CD4-positive, alpha-beta memory T cell (primary cell): Measurements from ENCODE around the gene SNX3. TPM values are rescaled to one million over a fixed set of nuclear protein-coding genes. Genes with fewer than 3 reads are reported as not detected.
A peak's percentile ranks its signal among the peaks of the same experiment; 100 is the strongest.

ENCODE experiments used
- CTCF ChIA-PET: fragments of 350-600 bp; sonication (Branson Sonifier 250); formaldehyde crosslinking; loops from one replicate; lab custom pipeline; 2021; ENCODE audit warnings: inconsistent platforms; ENCODE audit not compliant: partially characterized antibody; lab: Charles Lee
- POLR2A ChIA-PET: fragments of 350-600 bp; sonication (Branson Sonifier 250); formaldehyde crosslinking; loops from one replicate; lab custom pipeline; 2021; ENCODE audit not compliant: partially characterized antibody; lab: Charles Lee
- DNase-seq, 5 donors: peaks; one replicate each; pipeline versions ENCODE4 v3.0.0 to v3.0.0-alpha.2; 2020 to 2022; ENCODE audit warnings: mixed read lengths in 1 of 5
- H3K27ac ChIP-seq: one replicate; pipeline ENCODE4 v1.7.0; 2013; ENCODE audit warnings: low read depth, low read length
- H3K27me3 ChIP-seq: 2 replicates; pipeline ENCODE4 v1.7.0; 2013; ENCODE audit warnings: mild to moderate bottlenecking, low read length, moderate library complexity; ENCODE audit not compliant: insufficient read depth
- H3K36me3 ChIP-seq: 2 replicates; pipeline ENCODE4 v1.7.0; 2013; ENCODE audit warnings: mild to moderate bottlenecking, low read length, moderate library complexity; ENCODE audit not compliant: insufficient read depth
- H3K4me1 ChIP-seq: 2 replicates; pipeline ENCODE4 v1.7.0; 2013; ENCODE audit warnings: mild to moderate bottlenecking, low read length, moderate library complexity; ENCODE audit not compliant: insufficient read depth
- H3K4me3 ChIP-seq, 2 donors: one replicate each; pipeline ENCODE4 v1.7.0; 2013; ENCODE audit warnings: low read length in 2 of 2, mild to moderate bottlenecking in 1 of 2
- H3K9me3 ChIP-seq, 2 donors: one replicate each; pipeline ENCODE4 v1.7.0; 2013; ENCODE audit warnings: low read length in 2 of 2, control low read depth in 1 of 2; ENCODE audit not compliant: control insufficient read depth in 1 of 2
- H3K27ac Mint-ChIP-seq, 7 donors: one replicate each; pipeline ENCODE4 v1.8.0; 2020 to 2021; ENCODE audit warnings: mixed read lengths in 7 of 7, mild to moderate bottlenecking in 6 of 7, inconsistent platforms in 3 of 7, moderate library complexity in 3 of 7
- H3K27me3 Mint-ChIP-seq, 2 donors: one replicate each; pipeline ENCODE4 v1.8.0; 2020 to 2021; ENCODE audit warnings: mixed read lengths in 2 of 2
- H3K36me3 Mint-ChIP-seq, 2 donors: one replicate each; pipeline ENCODE4 v1.8.0; 2020 to 2021; ENCODE audit warnings: mixed read lengths in 2 of 2, inconsistent platforms in 1 of 2, mild to moderate bottlenecking in 1 of 2
- H3K4me1 Mint-ChIP-seq, 4 donors: one replicate each; pipeline ENCODE4 v1.8.0; 2020 to 2021; ENCODE audit warnings: mixed read lengths in 4 of 4, mild to moderate bottlenecking in 1 of 4
- H3K4me3 Mint-ChIP-seq, 8 donors: one replicate each; pipeline ENCODE4 v1.8.0; 2020 to 2021; ENCODE audit warnings: mixed read lengths in 8 of 8, mild to moderate bottlenecking in 7 of 8, moderate library complexity in 6 of 8, inconsistent platforms in 3 of 8
- H3K9me3 Mint-ChIP-seq, 8 donors: one replicate each; pipeline ENCODE4 v1.8.0; 2020 to 2021; ENCODE audit warnings: mixed read lengths in 8 of 8, mild to moderate bottlenecking in 5 of 8, inconsistent platforms in 3 of 8, moderate library complexity in 1 of 8
- intact Hi-C: fragments of 100-400 bp; cut with micrococcal nuclease; formaldehyde crosslinking; loops from one replicate; pipeline ENCODE4 v1.15.1; 2023
- polyA plus RNA-seq, 2 donors: library from polyadenylated mRNA; unstranded; fragments of 300-500 nt; fragmentation: Illumina TruSeq; gene quantifications; one replicate each; pipeline ENCODE4 v1.2.3, GENCODE V29; 2021
- total RNA-seq, 2 experiments: library from RNA; stranded (reverse); gene quantifications; one replicate each; pipeline ENCODE4 v1.2.3, GENCODE V29; 2021

SNX3 gene
- total and polyA plus RNA-seq, 4 experiments from 2014 or later: 65.9 to 261 (median 127) TPM

- Histone ChIP-seq H3K4me3 (no peak overlapping the region), H3K36me3 (no peaks in the 10 kb centered on the region), H3K9me3 (no peaks in the 10 kb centered on the region), H3K27ac (no peak overlapping the region), H3K27me3 (no peaks in the 10 kb centered on the region), H3K4me1 (no peaks in the 10 kb centered on the region)
- no peaks in the 10 kb centered on the region for H3K9me3 Mint-ChIP-seq
- peaks cover 5% of the 10 kb centered on the region in 2 donors for H3K36me3 Mint-ChIP-seq
- H3K27me3 Mint-ChIP-seq: peaks cover 5 to 9% of the 10 kb centered on the region in 2 donors
- ChIA-PET POLR2A (no interaction called here), CTCF (no interaction called here)
- no peak overlapping the region for H3K4me3 Mint-ChIP-seq
- DNase-seq: no peak
- H3K27ac Mint-ChIP-seq: no peak overlapping the region
- intact Hi-C loops: no loop called here
- no peaks in the 10 kb centered on the region for H3K4me1 Mint-ChIP-seq
These were observed 61.9 kb downstream of the SNX3 start for GRCh38 chr6:108198761-108199498.

DNA sequence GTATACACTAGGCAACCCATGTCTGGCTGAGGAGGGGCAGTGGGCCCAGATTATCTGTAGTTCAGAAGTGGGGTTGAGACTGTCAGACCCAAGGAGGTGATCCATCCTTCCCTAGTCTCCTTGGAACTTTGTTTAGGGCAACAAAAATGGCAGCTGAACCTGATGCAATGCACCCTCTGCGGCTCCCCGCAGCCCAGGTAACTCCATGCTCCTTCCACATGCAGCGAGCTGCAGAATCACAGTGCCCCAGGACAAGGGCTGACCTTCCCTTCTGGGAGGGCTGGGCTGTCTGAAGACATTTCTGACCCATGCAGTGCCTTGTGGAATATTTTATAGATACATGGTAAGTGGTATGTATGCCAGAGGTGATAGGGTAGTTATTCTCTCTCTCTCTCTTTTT, 65.6 kb downstream of the SNX3 start:
- Histone ChIP-seq H3K9me3 (no peaks in the 10 kb centered on the region), H3K27me3 (no peaks in the 10 kb centered on the region), H3K36me3 (no peaks in the 10 kb centered on the region), H3K4me3 (no peak overlapping the region), H3K4me1 (no peaks in the 10 kb centered on the region), H3K27ac (no peak overlapping the region)
- H3K27ac Mint-ChIP-seq: no peak overlapping the region
- ChIA-PET POLR2A (no interaction called here), CTCF (no interaction called here)
- H3K9me3 Mint-ChIP-seq: no peaks in the 10 kb centered on the region
- H3K27me3 Mint-ChIP-seq: peaks cover 10 to 13% of the 10 kb centered on the region in 2 donors
- no peaks in the 10 kb centered on the region for H3K4me1 Mint-ChIP-seq
- H3K4me3 Mint-ChIP-seq: no peak overlapping the region
- intact Hi-C loops: no loop called here
- H3K36me3 Mint-ChIP-seq: peaks cover 3 to 4% of the 10 kb centered on the region in 2 donors
- no peak for DNase-seq

DNA sequence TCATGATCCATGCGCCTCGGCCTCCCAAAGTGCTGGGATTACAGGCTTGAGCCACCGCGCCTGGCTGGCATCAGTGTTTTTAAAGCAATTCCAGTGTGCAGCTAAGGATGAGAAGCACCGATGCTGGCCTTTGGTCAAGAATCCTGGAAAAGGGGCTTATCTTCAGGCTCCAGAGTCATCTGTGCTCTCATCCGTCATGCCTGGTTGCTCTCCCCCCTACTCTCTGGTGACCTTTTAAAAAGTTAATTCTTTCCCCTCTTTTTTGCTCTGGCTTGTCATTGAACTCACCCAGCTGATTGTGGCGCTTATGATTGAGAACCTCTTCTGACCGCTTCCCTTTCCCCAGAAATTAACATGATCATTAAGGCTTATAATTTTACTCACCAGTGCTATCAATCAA, 66.3 kb downstream of the SNX3 start:
- no peak for DNase-seq
- Mint-ChIP-seq H3K4me1 (no peaks in the 10 kb centered on the region), H3K27ac (no peak overlapping the region), H3K27me3 (peaks cover 10 to 15% of the 10 kb centered on the region in 2 donors), H3K4me3 (no peak overlapping the region), H3K36me3 (no peaks in the 10 kb centered on the region), H3K9me3 (no peaks in the 10 kb centered on the region)
- ChIA-PET CTCF (no interaction called here), POLR2A (no interaction called here)
- H3K9me3 ChIP-seq: no peaks in the 10 kb centered on the region
- H3K4me3 ChIP-seq: no peak overlapping the region
- no peaks in the 10 kb centered on the region for H3K36me3 ChIP-seq
- H3K27me3 ChIP-seq: no peaks in the 10 kb centered on the region
- H3K4me1 ChIP-seq: no peaks in the 10 kb centered on the region
- intact Hi-C loops: no loop called here
- no peak overlapping the region for H3K27ac ChIP-seq

GRCh38 chr6:108193835-108194234, 67.0 kb downstream of the SNX3 start:
- Histone ChIP-seq H3K4me1 (no peaks in the 10 kb centered on the region), H3K27me3 (no peaks in the 10 kb centered on the region), H3K4me3 (no peak overlapping the region), H3K27ac (no peak overlapping the region), H3K9me3 (no peaks in the 10 kb centered on the region), H3K36me3 (no peaks in the 10 kb centered on the region)
- Mint-ChIP-seq H3K4me3 (no peak overlapping the region), H3K27ac (no peak overlapping the region), H3K36me3 (no peaks in the 10 kb centered on the region), H3K4me1 (no peaks in the 10 kb centered on the region), H3K27me3 (peaks cover 12 to 21% of the 10 kb centered on the region in 2 donors), H3K9me3 (no peaks in the 10 kb centered on the region)
- CTCF ChIA-PET: no interaction called here
- POLR2A ChIA-PET: no interaction called here
- no peak for DNase-seq
- intact Hi-C loops: no loop called here

DNA sequence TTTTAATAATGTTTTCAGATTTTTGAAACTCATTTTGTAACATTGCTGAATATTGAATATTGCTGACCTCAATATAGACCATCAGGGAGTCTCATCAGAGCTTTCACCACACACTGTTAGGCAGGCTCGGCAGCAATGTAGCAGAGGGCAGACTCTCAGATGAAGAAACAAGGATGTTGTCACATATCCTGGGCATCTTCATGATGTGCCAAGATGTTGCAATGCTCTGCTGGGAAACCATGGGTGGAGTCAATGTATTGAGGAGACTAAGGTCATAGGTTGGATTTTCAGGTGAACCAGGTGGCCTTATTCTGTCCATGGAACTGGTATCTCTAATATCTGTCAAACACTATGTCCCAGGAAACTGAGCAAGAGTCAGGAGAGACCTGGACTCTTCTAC, 67.7 kb downstream of the SNX3 start:
- intact Hi-C loops: no loop called here
- no peak overlapping the region for H3K27ac ChIP-seq
- POLR2A ChIA-PET: no interaction called here
- no peaks in the 10 kb centered on the region for H3K36me3 ChIP-seq
- Mint-ChIP-seq H3K36me3 (no peaks in the 10 kb centered on the region), H3K27me3 (peaks cover 12 to 22% of the 10 kb centered on the region in 2 donors), H3K4me1 (no peaks in the 10 kb centered on the region), H3K9me3 (no peaks in the 10 kb centered on the region), H3K27ac (no peak overlapping the region), H3K4me3 (no peak overlapping the region)
- DNase-seq: no peak
- H3K27me3 ChIP-seq: no peaks in the 10 kb centered on the region
- no peaks in the 10 kb centered on the region for H3K4me1 ChIP-seq
- no peak overlapping the region for H3K4me3 ChIP-seq
- CTCF ChIA-PET: interaction anchor here (0.6 to 1.2 kb wide), 2 partner anchors 17 to 212 kb away, joined by 4 to 5 read pairs; no protein-coding TSS in a partner anchor
- H3K9me3 ChIP-seq: no peaks in the 10 kb centered on the region

DNA sequence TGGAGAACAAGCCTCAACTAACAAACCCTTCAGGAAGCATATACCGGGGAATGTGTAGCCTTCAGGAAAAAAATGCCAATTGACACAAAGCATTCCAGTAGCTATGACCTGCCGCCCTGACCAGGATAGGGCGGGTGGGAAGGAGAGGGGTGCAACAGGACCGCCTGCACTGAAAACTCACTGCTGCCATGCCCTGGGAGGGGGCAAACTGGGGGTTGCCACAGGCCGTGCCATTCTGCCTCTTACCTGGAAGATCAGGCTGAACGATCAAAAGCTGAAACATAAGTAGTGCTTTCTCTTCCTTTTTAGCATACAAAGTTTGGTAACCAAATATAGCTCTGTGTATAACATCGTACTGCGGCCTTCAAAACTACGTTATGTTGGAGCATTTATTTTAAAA, 73.3 kb downstream of the SNX3 start:
- peaks cover 16 to 29% of the 10 kb centered on the region in 2 donors for H3K27me3 Mint-ChIP-seq
- Histone ChIP-seq H3K4me1 (no peaks in the 10 kb centered on the region), H3K4me3 (no peak overlapping the region), H3K27ac (no peak overlapping the region), H3K36me3 (no peaks in the 10 kb centered on the region), H3K27me3 (no peaks in the 10 kb centered on the region), H3K9me3 (no peaks in the 10 kb centered on the region)
- intact Hi-C loops: no loop called here
- no peak overlapping the region for H3K4me3 Mint-ChIP-seq
- H3K36me3 Mint-ChIP-seq: no peaks in the 10 kb centered on the region
- ChIA-PET CTCF (interaction anchor here (1.4 kb wide), 1 partner anchor 305 kb away, joined by 3 read pairs; no protein-coding TSS in a partner anchor), POLR2A (no interaction called here)
- H3K4me1 Mint-ChIP-seq: no peaks in the 10 kb centered on the region
- DNase-seq: no peak
- H3K27ac Mint-ChIP-seq: peak overlapping the region in 1 of 7 donors; percentile 13
- no peaks in the 10 kb centered on the region for H3K9me3 Mint-ChIP-seq

GRCh38 chr6:108186226-108186625, 74.6 kb downstream of the SNX3 start:
- Histone ChIP-seq H3K36me3 (no peaks in the 10 kb centered on the region), H3K9me3 (no peaks in the 10 kb centered on the region), H3K27ac (no peak overlapping the region), H3K4me3 (no peak overlapping the region), H3K4me1 (no peaks in the 10 kb centered on the region), H3K27me3 (no peaks in the 10 kb centered on the region)
- intact Hi-C loops: no loop called here
- Mint-ChIP-seq H3K36me3 (no peaks in the 10 kb centered on the region), H3K27me3 (peaks cover 21 to 33% of the 10 kb centered on the region in 2 donors), H3K4me3 (no peak overlapping the region), H3K27ac (no peak overlapping the region), H3K9me3 (no peaks in the 10 kb centered on the region), H3K4me1 (no peaks in the 10 kb centered on the region)
- CTCF ChIA-PET: no interaction called here
- POLR2A ChIA-PET: no interaction called here
- DNase-seq: no peak
